Stimulated activated CD4-positive, alpha-beta T cell treated with anti-CD3 and anti-CD28 coated beads, Interleukin-15, amount 100 ng/mL, for 1 hour (primary cell): ENCODE data around the gene XYLT2.

Source experiments
- DNase-seq, 2 donors: peaks; one replicate each; pipeline ENCODE4 v3.0.0-alpha.2; 2020; ENCODE audit warnings: low read depth in 1 of 2, low spot score in 1 of 2

The XYLT2 gene

DNA sequence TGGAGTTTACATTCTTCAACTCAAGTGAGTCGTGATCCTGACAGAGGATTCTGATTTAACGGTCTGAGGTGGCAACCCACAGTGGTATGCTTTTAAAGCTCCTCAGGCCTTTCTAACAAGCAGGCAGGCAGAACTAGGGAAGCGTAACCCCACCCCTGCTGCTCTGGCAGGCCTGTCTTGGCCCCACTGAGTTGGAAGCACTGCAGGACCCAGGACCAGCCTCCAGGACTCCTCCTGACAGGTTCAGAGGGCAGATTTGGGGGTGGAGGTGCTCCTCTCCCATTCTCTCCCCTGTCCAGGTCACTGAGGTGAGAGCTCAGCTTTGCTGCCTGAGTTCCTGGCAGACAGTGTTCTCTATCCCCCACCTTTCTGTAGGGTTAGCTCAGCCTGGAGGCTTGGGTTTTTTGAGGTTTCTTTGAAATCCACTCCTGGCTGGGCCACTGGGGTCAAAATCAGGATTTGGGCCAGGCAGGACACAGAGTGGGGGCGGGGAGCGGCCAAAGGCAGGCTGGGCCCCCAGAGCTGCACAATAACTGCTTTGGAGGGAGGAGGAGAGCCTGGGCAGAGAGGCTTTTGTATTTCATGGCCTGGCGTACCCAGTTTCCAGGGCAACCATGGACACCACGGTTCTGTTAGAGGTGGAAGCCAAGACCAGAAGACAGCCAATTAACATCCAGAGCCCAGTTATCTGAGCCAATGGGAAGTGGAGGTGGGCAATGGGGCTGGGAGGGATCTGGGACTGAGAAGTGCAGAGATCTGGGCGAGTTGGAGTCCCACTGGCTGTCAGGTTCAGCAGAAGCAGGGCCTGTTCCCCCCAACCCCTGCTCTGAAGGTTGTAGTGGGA is 17.5 kb downstream of the XYLT2 start:
- DNase-seq, result no peak

DNA sequence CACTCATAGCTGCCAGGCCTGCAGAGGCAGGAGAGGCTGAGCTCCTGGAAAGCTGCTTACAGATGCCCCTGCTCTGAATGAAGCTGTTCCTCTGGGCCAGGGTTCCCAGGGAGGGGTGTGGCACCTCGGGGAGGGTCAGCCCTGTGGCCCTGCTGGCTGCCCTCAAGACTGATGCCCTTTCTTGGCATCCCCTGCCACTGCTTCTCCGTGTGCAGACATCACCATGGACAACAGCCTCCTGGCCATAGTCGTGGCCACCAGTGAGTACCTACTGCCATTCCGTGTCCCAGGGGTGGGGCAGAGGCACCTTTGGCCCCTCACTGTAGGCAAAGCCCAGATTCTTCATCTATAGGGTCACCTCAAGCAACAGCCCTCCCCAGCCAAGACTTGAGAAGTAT is 18.1 kb downstream of the XYLT2 start:
- no peak for DNase-seq

DNA sequence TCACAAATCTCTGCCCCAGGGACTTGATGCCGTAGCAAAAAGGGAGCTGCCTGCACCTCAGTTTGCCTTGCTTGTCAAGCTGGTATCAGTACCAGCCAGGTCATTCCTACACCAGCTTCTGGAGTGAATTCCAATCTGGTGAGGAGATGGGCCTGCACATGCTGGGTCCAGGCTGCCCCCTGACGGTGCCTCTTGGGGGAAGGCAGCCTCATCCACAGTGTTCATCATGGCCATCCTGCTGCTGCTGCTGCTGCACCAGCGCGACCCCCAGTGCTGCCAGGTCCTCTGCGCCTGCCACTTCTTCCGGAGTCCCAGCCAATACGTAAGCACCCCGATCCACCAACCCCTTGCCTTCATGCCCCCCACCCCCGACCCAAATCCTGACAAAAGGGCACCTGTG is 18.8 kb downstream of the XYLT2 start:
- DNase-seq, result no peak

DNA sequence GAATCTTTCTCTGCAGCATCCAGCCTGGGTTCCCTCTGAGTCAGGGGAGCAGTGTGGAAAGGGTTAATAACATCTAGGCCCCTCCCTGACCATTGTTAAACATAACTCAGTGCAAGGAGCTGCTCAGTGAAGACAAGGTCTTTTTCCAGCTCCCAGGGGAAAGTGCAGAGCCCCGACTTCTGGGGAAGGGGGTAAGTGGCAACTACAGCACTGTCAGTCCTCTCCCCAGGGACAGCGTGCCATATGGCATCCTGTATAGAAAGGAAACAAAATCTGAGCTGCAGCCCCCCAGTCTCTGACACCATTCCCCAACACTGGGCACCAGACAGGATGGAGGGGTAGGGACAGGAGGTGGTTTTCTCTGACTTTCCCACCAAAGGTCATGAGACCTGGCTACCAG is 19.2 kb downstream of the XYLT2 start:
- DNase-seq, result no peak

DNA sequence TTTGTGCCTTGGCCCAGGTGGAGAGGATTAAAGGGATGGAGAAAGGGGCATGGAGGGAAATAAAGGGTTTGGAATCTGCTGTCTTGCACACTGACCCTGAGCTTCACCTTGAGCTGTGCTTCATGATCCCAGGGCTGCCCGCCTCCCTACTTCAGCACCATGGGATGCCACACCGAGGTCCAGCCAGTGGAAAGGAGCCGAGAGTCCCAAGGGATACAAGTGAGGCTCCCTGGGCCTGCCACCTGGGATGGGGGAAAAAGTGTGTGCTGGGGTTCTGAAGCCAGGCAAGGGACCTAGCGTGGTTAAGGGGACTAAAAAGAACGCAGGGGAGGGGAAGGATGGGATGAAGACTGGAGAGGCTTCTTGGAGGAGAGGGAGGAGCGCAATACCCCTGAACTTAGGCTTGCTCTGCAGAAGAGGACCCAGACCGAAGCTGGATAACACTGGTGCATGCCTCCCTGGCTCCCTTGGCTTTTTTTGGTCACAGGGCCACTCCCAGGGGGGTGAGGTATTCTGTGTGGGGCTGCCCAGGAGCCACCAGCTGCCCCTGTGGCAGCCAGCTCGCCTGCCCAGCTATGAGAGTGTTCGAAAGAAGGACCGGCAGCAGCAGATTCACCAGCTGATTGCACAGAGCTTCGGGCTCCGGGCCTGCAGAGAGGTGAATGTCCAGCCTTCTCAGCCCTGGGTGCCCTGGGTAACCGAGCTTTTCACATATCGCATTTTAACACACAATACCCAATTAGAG is 19.9 kb downstream of the XYLT2 start:
- no peak for DNase-seq

DNA sequence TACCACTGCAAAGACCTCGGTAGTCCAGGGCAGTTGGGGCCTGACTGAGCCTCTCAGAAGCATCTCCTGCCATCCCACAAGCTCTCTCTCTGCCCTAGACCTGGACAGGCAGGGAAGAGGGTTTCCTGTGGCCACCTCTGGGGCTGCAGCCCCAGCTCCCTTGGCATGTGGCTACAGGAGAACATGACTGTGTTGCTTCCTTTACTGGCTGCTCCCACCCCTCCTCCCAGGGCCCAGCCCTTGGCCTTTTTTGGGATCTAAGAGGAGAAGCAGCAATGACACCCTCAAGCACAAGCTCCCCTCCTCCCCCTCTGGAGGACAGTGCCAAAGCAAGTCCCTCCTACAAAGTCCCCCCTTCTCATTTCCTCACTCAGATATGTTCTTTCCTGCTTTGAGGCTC is 21.5 kb downstream of the XYLT2 start:
- DNase-seq, result no peak

DNA sequence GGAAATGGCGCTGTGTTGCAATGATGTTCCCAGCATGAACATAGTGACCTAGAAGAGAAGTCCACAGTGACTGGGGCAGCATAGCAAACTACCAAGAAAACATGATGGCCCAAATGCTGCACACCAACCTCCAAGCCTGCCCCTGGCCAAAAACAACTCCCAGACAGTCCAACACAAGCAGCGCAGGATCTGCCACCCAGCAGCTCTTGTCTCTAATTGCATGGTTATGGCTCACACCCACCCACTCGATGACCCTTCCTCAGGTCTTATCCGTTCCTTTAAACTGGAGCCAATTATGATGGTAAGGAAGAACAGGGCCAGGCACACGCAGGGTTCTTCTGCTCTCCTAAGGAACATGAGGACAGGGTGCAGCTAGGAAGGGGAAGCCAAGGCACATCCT is 24.1 kb downstream of the XYLT2 start:
- no peak for DNase-seq

DNA sequence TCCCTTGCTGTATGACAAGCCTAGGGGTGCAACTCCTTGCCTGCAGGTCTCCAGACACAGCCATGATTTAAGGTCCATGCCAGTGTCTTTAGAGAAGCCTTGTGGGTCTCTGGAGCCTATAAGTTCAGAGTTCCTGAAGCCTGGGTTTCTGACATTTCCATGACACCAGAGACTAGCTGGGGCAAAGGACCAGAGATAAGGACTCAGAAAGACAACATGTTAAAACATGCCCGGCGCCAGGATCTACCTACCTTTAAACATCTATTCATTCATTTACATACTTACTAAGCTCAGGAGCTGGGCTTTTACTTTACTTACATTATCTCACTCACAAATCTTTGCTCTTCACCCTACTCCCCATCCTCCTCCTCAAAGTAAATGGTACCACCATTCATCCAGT is 25.6 kb downstream of the XYLT2 start:
- DNase-seq, result no peak

DNA sequence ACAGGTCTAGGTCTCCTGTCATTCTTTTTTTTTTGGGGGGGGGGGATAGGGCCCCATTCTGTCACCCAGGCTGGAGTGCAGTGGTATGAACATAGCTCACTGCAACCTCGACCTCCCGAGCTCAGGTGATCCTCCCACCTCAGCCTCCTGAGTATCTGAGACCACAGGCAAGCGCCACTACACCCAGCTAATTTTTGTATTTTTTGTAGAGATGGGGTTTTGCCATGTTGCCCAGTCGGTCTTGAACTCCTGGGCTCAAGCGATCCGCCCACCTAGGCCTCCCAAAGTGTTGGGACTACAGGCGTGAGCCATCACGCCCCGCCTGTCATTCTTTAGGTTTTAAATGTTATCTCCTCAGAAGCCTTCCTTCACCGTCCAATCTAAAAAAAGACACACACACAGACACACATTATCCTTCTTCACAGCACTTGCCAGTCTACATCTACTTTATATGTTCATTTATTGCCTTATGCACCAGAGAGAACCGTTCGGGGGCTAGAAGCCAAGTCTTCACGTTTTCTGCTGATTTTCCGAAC is 26.4 kb downstream of the XYLT2 start:
- no peak for DNase-seq

DNA sequence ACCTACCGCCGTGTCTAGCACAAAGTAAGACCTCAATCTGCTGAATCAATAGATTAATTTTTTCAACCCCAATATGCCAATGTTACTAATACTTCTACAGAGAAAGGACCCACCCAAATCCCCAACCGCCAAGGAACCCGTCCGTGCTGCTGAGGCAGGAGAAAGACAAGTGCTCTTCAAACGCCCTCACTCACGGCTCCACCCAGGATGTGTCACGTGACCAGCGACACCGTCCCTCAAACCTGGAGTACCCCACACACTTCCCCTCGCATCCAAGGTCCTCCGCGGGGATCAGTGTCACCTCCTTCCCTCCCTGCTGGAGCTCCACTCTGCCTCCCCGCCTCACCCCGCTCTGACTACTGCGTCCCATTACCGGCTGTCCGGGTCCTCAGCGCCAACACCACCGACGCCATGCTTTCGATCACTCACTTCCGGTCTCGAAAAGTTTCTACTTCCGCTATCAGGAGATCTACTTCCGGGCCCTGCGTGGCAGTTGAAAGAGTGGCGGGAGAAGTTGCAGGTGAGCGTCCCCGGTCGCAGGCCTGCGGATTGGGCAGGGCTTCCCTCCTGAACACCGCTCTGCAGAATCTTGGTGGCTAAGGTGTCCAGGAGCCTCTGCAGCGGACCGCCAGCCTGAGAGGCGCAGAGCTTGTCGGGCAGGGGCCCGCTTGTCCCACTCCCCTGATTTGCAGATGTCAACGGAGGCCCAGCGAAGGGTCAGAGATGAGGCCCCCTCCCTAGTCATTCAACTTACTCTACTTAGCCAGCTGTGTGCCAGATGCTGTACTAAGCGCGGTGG is 27.0 kb downstream of the XYLT2 start, which contains the start of the genes EME1 and MRPL27:
EME1 (plus strand) TSS at position 472 of the 799 bp plus-strand sequence. CDS start 1,980 bp downstream, outside the sequence.
MRPL27 (minus strand) TSS at position 427 of the 799 bp plus-strand sequence; CDS start at position 413, 14 bp downstream.
- peak; percentile 66 to 67 for DNase-seq

DNA sequence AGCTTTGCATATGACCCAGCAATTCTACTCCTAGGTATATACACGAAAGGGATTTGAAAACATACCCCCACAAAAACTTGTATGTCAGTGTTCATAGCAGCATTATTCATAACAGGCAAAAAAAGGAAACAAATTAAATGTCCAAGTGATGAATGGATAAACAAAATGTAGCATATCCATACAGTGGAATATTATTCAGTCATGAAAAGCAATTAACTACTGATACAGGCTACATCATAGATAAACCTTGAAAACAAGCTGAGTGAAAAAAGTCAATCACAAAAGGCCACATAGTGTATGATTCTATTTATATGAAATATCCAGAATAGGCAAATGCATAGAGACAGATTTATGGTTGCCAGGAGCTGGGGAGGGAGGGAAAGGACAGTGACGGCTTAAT is 27.8 kb downstream of the XYLT2 start:
- no peak for DNase-seq

DNA sequence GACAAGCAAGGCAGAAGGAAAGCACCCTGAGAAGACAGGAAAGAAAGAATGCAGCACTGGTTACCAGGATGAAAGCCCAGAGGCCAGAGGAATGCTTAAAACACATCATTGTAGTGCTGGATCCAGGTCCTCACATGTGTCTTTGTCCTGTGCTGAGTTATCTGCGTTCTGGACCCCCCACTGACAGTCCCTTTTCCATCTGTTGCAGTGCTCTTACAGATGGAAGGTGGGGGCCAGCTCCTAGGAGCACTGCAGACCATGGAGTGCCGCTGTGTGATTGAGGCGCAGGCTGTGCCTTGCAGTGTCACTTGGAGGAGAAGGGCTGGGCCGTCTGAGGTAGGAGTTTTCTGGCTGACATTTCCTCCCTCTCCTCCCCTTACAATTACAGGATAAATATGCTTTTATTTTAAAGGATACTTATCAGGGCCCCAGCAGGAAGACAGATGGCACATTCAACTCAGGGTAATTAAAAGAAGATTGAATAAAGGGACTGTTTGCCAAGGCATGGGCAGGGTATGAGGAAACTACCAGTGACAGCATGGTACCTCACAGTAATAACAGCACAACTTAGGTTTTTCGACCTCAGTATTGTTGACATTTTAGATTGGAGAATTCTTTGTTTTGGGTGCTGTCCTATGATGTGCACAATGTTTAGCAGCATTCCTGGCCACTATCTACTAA is 30.1 kb downstream of the XYLT2 start:
- DNase-seq, result no peak

DNA sequence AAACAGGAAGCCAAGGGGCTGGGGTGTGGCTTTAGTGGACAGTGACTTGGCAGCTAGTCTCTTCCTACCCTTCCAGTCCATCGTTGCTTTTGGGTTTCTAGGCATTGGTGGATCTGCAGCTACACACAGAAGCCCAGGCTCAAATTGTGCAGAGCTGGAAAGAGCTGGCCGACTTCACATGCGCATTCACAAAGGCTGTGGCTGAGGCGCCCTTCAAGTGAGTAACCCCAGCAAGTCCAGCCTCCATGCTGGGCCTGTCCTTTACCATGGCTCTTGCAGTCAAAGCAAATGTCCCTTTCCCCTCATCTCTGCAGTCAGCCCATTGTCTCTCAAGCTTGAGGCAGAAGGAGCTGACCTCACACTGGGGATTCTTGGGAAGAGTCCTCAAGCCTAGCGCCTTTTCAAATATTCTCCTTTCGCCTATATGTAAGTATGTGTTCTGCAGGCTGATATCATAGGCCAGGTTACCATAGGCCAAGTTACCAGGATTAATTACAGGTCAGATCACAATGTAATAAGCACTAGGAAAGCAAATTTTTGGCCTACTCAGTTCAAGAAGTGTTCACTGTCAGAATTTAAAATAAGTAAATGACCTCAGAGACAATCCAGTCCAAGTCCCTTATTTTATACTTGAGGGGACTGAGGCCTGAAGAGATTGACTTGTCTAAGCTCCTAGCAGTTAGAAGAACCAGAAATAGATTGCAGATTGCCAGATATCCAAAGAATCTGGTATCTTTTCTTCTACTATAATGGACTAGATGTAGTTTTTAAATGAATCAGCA is 33.6 kb downstream of the XYLT2 start:
- no peak for DNase-seq

DNA sequence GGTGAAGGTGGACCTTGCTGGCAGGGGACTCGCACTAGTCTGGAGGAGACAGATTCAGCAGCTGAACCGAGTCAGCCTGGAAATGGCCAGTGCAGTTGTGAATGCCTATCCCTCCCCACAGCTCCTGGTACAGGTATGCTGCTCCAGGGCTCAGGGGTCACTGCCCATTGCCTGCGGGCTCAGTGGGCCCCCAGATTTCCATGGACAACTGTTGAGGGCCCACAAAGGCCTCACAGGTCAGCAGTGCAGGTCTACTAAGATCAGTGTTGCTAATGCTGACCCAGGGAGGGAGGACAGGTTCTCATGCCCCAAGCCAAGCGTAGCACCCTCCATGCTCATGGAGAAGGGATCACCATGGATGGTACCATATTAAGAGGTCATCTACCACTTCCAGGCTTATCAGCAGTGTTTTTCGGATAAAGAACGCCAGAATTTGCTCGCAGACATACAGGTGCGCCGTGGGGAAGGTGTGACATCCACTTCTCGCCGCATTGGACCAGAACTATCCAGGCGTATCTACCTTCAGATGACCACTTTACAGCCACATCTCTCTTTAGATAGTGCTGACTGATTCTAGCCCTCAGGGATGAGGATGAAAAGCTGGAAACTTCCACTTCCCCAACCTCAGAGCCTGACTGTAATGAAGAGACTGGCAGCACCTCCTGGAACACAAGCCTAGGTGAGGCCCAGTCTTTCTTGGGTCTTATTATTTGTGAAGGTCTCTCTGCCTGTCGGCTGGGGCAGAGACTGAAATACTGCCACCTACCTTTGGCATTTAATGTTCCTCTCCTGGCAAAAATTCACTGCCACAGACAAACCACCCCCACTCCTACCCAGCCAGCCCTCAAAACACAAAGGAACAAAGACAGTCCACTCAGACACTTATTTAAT is 34.7 kb downstream of the XYLT2 start:
- no peak for DNase-seq

DNA sequence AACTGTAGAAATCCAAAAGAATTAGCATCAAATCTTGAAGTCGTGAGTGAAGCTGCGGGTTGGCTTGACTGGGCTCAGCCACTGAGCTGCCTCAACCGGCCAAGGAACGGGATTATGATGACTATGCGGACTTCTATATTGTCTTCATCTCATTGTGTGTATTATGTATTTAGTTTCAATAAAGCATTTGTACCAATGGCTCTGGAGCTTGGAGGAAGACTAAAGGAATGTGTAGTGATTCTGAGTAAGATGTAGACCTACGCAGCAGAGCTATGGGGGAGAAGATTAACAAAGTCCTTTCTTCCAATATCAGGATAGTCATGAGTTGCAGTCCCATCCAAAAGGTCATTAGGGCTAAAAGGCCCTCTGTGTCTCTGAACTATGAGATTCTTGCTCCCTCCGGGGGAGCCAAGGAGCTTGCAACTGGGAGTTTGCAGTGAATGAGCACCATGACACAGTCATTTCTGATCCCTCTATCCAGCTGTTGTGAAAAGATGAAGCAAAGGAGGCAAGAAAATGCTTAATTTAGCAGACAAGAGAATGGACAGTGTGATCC is 35.4 kb downstream of the XYLT2 start:
- DNase-seq, result no peak

DNA sequence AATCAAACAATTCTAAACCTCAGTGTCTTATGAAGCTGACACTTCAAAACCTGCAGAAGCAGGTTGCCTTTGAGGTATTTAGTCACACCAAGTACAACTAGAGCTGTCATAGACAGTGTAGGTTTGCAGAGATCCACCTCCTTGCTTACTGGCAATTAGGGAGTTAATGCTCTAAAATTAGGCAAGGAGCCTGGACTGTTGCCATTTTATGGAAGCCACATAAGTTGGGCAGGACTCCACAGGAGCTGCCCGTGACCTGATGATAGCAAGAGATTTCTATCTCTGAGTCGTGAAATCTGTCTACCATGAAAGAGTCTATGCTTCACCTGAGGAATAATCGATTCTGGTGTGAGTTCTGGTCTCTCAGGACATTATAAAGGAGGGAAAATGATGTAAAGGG is 36.0 kb downstream of the XYLT2 start:
- no peak for DNase-seq

DNA sequence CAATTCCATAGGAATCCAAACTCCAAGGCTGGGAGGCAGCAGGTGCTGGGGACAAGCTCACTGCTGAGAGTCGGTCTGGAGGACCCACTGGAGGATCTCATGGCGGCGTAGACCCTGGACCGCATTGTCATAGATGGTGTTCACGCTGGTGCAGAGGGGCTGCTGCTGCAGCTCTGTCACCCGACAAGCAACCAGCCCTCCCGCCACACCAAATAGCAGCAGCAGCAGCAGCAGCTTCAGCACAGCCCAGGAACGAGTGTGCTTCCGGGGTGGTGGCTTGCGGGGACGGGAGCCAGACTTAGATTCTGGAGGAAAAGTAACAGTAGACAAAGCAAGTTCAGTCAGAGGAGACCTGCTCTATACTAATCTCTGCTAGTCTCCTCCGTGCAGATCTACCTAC is 37.0 kb downstream of the XYLT2 start:
- no peak for DNase-seq

DNA sequence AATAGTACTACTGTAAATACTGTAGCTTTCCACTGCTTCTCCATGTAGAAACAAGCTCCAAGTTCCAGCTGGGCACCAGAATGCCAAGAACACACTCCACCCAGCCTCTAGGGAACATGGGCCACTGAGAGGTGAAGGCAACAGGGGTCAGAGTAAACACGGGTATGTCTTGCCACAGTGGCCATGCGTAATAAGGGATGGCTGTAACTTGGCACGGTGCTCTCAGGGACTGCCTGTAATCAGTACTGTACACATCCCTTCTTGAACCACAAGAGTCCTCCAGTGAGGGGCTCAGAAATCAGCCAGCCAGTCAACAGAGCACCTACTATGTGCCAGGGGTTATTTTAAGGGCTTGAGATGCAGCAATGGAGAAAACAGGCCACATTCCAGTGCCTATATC is 40.6 kb downstream of the XYLT2 start:
- no peak for DNase-seq

DNA sequence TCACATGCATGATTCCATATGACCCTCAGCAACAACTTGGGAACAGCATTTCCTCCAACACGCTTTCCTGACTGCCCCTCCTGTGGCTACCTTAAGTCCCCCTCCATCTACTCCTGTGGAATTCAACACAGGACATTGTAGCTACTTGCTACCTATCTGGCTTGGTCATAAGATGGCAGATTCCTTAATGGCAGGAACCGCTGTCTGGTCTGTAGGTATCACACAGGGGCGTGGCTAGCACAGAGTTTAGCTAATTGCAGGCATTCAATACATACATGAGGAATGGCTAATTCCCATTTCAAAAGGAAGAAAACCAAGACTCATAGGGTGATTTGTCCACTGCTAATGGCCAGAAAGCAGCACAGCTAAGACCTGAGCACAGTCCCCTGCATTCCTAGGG is 42.8 kb downstream of the XYLT2 start:
- no peak for DNase-seq
